ENCODE data around the gene CES2. TPM values are rescaled to one million over a fixed set of nuclear protein-coding genes. Genes with fewer than 3 reads are reported as not detected.

The CES2 gene
- total and polyA plus RNA-seq, 2 of the 8 experiments (the other 6 are each of a cell fraction or from before 2014, with no cell fraction given) = 8.6 to 14.7 TPM

DNA sequence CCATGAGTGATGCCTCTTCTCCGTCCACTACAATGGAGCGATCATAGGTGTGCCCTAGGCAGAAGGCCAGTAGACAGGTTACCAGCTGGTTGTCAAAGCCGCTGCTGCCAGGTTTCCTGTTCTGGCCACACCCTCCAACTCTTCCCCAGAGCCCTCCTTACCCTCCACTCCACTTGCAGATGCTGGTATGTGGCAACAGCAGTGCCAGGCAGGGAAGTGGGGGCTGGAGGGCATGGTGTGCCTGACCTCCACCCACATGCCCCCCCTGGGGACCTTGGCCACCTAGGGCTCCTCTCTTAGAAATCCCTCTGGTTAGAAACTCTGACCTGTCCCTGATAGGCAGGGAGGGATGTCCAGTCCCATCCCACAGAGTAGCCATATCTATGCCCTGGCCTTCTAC is 11.4 kb upstream of the CES2 start:
- Histone ChIP-seq H2BK120ac (replicated peaks; ENCODE audit: low read depth, low read length) (no peak overlapping the region), H2BK5ac (ENCODE audit: low read depth, low read length) (no peak overlapping the region), H3K23ac (ENCODE audit: insufficient read length) (no peak overlapping the region), H3K4ac (replicated peaks; ENCODE audit: insufficient read length, low read depth, low read length) (no peak overlapping the region), H4K8ac (ENCODE audit: extremely low read depth, insufficient read depth, low read length) (no peak overlapping the region), H3K9ac (replicated peaks in 1 of 4; ENCODE audit: extremely low read depth in 1 of 4, low read depth in 3 of 4, low read length in 3 of 4) (no peak overlapping the region), H3K4me3 (ENCODE audit: extremely low read depth in 1 of 4, insufficient read depth in 2 of 4, low read depth in 3 of 4, low read length in 4 of 4) (no peak overlapping the region), H2BK20ac (ENCODE audit: low read length) (no peak overlapping the region), H3K9me3 (ENCODE audit: insufficient read depth in 2 of 2, low read depth in 1 of 2, low read length in 1 of 2) (no peaks in the 10 kb centered on the region), H3K18ac (ENCODE audit: extremely low read depth, low read length) (no peak overlapping the region), H4K91ac (replicated peaks; ENCODE audit: insufficient read length, low read length) (no peak overlapping the region), H3K23me2 (ENCODE audit: low read depth, low read length) (peaks cover 4% of the 10 kb centered on the region; the same call in 1 of the 2 replicates), H2BK15ac (ENCODE audit: low read length) (no peak overlapping the region), H4K5ac (ENCODE audit: insufficient read length, low read depth, low read length) (no peak overlapping the region), H3K4me1 (replicated peaks in 1 of 4; ENCODE audit: control insufficient read depth in 3 of 4, insufficient read depth in 4 of 4, low read length in 3 of 4) (peaks cover 0 to 8% (median under 1%) of the 10 kb centered on the region in 4 experiments; a peak in 4 of 7 replicates), H3K79me2 (ENCODE audit: control insufficient read depth in 1 of 2, insufficient read depth in 2 of 2, low read length in 2 of 2) (no peaks in the 10 kb centered on the region), H3K27me3 (replicated peaks in 1 of 4; ENCODE audit: control insufficient read depth in 3 of 4, extremely low read depth in 1 of 4, insufficient read depth in 3 of 4, low read length in 3 of 4) (peaks cover 14 to 46% (median 37%) of the 10 kb centered on the region in 4 experiments; a peak in 6 of 7 replicates), H4K20me1 (replicated peaks in 1 of 2; ENCODE audit: control insufficient read depth in 1 of 2, insufficient read depth in 2 of 2, low read length in 2 of 2) (no peaks in the 10 kb centered on the region), H2BK12ac (ENCODE audit: low read depth, low read length) (no peak overlapping the region), H3K79me1 (ENCODE audit: low read depth, low read length) (peaks cover 2% of the 10 kb centered on the region; the same call in 1 of the 2 replicates), H3K4me2 (ENCODE audit: insufficient read depth in 1 of 2, low read depth in 2 of 2, low read length in 2 of 2) (no peak overlapping the region; a peak in 1 of 4 replicates), H3K36me3 (ENCODE audit: control insufficient read depth in 2 of 4, insufficient read depth in 4 of 4, low read length in 3 of 4) (no peaks in the 10 kb centered on the region), H3K14ac (ENCODE audit: insufficient read length) (no peak overlapping the region), H3K56ac (replicated peaks; ENCODE audit: insufficient read length, low read depth, low read length) (no peak overlapping the region), H2AFZ (ENCODE audit: low read length) (no peak overlapping the region), H2AK5ac (ENCODE audit: low read depth, low read length) (no peak overlapping the region), H3K27ac (ENCODE audit: low read depth, low read length) (no peak overlapping the region)
- no peak for TF ChIP-seq ZNF274 (IDR thresholded peaks at IDR 0.05; ENCODE audit: borderline replicate concordance, extremely low read depth, low read length)
- no peak for TF ChIP-seq JUN (IDR thresholded peaks at IDR 0.05; ENCODE audit: low read depth, low read length)
- TF ChIP-seq TAF7 (optimal IDR thresholded peaks at IDR 0.05; ENCODE audit: borderline replicate concordance, low read depth, low read length) = no peak
- TF ChIP-seq RAD21 (IDR thresholded peaks at IDR 0.05 in 1 of 2, conservative IDR thresholded peaks at IDR 0.05 in 1 of 2; ENCODE audit: low read depth in 2 of 2, low read length in 2 of 2) = no peak
- DNase-seq (ENCODE audit: low read depth in 1 of 2, low spot score in 2 of 2) = no peak
- 91% methylated on average over 3 of the region's 3 CpGs; no CpG with 5 or more reads in 1 of the 2 experiments for WGBS, 2 experiments (ENCODE audit: extremely low coverage in 1 of 2, insufficient coverage in 1 of 2, insufficient read length in 1 of 2, insufficient replicate concordance in 2 of 2, low coverage in 1 of 2, low lambda C conversion rate in 2 of 2, missing lambda C conversion rate in 1 of 2)
- POLR2A ChIA-PET (ENCODE audit: partially characterized antibody) = interaction anchor here (0.6 to 1.4 kb wide), 2 partner anchors 12 to 82 kb away, joined by 3 to 5 read pairs; no protein-coding TSS in a partner anchor
- FAIRE-seq = no peak
- CTCF ChIA-PET (ENCODE audit: partially characterized antibody) = interaction anchor here (0.9 to 27.5 kb wide), 5 partner anchors 24 to 273 kb away, joined by 3 to 1009 read pairs (median 3); partner anchors contain the start of genes CDH16 and PDP2

All from H1 (cell line).